Renal cortex interstitium (tissue), 11 donors: ENCODE results near the gene IL12RB2. TPM values are rescaled to one million over a fixed set of nuclear protein-coding genes. Genes with fewer than 3 reads are reported as not detected.
"Not testable (repeated sequence)": the region's sequence is repeated elsewhere in the genome, so short reads cannot be mapped to it uniquely, and the experiment has no call there.

Experiments used
- DNase-seq, 11 donors: peaks; one replicate each; pipeline ENCODE4 v3.0.0-alpha.2; 2013; ENCODE audit warnings: low read depth in 9 of 11, low spot score in 4 of 11; ENCODE audit errors: extremely low read depth in 1 of 11
- polyA plus RNA-seq, 3 donors: library from polyadenylated mRNA; unstranded; fragments of 120-200 nt; gene quantifications; one replicate each; pipeline ENCODE4 v1.2.1, GENCODE V29; 2013; ENCODE audit not compliant: insufficient read length in 3 of 3

The IL12RB2 gene
- polyA plus RNA-seq, 3 donors, result 0.53 to 0.75 (median 0.70) TPM

DNA sequence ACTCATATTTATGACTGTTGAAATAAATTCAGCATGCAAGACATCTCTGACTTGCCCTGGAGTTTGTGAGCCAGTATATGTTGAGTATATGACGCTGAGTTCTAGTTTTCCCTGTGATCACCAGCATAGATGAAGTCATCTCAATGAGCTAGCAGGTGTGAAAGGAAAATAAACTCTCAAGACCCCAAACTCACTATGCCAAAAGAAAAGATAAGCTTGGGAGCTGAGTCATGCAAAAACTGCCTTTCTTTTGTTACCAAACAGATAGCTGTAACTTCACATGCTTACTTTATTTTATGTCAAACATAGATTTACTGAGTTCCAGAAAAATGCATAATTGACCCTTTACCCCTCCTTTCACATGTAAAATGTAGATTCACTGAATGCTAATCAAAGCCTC is 69.6 kb downstream of the IL12RB2 start:
- no peak for DNase-seq

- DNase-seq, result no peak
Measured at GRCh38 chr1:67381154-67381553, 73.5 kb downstream of the IL12RB2 start.

GRCh38 chr1:67382292-67382691 is 74.6 kb downstream of the IL12RB2 start:
- no peak for DNase-seq

- DNase-seq, result no peak
Measured at GRCh38 chr1:67383999-67384638, 76.4 kb downstream of the IL12RB2 start.

GRCh38 chr1:67390041-67390887 is 82.6 kb downstream of the IL12RB2 start:
- no peak for DNase-seq

- peak in 2 of 11 donors; percentile 8 to 11 for DNase-seq
Measured at GRCh38 chr1:67393240-67393639, 85.6 kb downstream of the IL12RB2 start.

- no peak for DNase-seq
Measured at GRCh38 chr1:67393737-67394136, 86.1 kb downstream of the IL12RB2 start.

DNA sequence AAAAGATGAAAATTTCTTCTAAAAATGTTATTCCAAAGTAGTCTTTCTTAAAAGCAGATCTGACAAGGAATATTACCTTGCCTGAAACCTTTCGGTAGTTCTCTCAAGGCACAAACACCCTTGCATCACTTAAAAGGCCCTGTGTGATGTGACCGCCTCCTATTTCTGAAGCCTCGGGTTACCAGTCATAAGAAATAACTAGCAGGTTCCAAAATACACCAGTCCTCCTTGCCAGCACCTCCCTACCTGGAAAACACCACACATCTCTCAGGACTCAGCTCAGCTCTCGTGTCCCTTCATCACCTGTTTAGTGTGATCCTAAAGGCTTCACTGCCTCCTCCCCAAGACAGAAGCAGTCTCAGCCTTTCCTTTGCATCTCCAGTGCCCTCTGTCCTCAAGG is 86.9 kb downstream of the IL12RB2 start:
- DNase-seq, result no peak

- no peak for DNase-seq
Measured at GRCh38 chr1:67399199-67399993, 91.7 kb downstream of the IL12RB2 start.

DNA sequence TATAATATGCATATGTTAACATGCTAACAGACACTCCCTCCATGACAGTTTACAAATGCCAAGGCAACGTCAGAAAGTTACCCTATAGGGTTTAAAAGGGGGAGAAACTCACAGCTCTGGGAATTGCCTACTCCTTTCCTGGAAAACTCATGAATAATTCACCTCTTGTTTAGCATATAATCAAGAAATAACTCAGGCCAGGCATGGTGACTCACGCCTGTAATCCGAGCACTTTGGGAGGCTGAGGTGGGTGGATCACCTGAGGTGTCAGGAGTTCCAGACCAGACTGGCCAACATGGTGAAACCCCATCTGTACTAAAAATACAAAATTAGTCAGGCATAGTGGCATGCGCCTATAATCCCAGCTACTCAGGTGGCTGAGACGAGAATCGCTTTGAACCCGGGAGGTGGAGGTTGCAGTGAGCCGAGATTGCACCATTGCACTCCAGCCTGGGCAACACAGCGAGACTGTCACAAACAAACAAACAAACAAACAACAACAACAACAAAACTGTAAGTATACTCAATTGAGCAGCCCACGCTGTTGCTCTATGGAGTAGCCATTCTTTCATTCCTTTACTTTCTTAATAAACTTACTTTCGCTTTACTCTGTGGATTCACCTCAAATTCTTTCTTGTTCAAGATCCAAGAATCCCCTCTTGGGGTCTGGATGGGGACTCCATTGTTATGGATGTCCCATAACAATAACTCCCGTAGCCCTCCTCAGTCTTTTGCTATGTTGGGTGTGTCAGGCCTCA is 92.5 kb downstream of the IL12RB2 start:
- not testable (repeated sequence) for DNase-seq

DNA sequence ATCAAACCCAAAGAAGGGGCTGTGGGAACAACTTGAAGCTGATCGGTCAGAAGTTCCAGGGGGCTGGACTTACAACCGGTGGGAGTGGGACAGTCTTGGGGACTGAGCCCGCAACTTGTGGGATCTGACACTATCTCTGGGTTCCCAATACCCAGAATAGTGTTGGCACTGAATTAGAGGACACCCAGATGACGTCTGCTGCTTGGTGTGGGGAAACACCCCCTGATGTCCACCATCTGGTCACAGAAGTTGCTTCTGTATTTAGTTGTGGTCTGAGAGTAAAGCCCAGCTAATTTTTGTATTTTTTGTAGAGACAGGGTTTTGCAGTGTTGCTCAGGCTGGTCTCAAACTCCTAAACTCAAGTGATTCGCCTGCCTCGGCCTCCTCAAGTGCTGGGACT is 93.8 kb downstream of the IL12RB2 start:
- DNase-seq, result no peak

DNA sequence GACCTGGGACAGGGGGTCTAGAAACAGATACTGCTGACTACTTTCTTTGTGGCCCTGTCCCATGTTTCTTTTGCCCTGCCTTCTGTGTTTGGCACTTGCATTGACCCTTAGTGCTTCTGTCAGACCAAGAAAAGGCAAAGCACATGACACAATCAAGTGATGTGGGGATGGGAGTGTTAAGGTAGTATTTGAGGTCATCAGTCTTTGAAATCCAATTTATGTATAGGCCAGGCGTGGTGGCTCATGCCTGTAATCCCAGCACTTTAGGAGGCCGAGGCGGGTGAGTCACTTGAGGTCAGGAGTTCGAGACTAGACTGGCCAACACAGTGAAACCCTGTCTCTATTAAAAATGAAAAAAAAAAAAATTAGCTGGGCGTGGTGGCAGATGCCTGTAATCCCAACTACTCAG is 96.5 kb downstream of the IL12RB2 start:
- DNase-seq, result no peak

DNA sequence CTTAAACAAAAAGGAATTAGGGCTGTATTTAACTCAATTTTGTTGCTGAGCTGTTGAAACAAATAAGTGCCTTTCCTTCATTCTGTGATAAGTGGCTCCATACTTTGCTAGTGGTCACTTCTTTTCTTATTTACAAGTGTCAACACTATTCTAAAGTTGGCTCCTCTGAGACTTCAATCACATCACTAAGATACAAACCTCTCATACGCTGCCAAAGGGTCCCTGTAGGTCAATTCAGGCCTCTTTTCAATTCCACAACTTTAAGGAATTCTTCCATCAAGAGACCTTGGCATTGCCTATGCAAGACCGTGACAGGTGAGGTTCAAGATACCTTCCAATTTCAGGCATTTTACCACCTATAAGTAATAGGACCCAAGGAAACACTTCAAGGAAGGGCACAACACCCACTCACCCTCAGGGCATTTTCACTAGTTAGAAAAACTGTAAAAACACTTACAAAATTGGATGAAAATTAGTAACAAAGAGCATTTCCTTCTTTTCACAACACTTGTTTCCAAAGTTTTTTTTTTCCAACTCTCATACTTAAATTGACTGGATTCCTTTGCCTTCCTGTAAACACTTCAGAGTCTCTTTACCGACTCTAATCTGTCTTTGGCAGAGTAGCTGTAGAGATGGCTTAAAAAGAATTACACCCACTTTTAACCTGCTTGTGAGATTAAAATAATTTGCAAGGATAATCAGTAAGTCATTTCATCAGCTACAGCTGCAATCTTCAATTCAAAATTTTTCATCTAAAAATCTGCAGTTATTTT is 98.0 kb downstream of the IL12RB2 start:
- no peak for DNase-seq

DNA sequence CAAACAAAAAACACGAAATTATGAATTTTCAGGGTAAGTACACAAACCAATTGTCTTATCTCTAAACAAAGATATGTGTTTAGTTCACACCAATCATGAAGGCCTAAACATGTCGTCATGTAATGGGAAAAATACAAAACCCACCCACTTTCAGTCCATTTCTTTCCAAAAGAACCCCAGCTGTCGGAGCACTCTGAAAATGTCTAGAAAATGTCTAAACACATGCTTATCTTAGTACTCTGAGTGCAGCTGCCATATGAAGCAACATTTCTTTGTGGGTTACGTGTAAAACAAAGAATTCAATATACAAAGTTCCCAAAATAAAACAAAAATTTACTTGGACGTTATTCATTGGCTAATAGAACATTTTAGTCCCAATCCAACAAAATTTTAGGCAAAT is 99.8 kb downstream of the IL12RB2 start:
- DNase-seq, result no peak

DNA sequence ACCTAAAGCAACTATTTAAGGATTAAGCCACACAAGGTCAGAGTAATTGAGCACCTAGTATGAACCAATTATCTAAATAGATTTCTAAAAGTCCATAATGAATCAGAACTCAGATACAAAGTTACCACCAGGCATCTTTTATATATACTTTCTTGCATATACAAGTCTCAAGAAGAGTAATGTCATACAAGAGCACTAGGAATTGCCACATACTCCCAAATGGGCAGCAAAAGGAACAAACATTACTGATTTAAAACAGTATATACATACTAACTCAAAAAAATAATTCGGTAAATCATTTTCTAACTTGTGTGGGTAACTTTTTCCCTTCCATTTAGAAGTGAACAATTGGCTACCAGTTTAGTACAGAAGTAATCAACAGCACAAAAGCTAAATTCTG is 100.5 kb downstream of the IL12RB2 start:
- no peak for DNase-seq

- not testable (repeated sequence) for DNase-seq
Measured at GRCh38 chr1:67413101-67413500, 105.4 kb downstream of the IL12RB2 start.

GRCh38 chr1:67414574-67414973 is 106.9 kb downstream of the IL12RB2 start:
- DNase-seq, result no peak

- no peak for DNase-seq
Measured at GRCh38 chr1:67415041-67415440, 107.4 kb downstream of the IL12RB2 start.
